Left lobe of liver (tissue), 2 donors: Measurements from ENCODE around the gene FIZ1. TPM values are rescaled to one million over a fixed set of nuclear protein-coding genes. Genes with fewer than 3 reads are reported as not detected.

Experiments
- ATAC-seq: fragments of 200-7000 bp; cut with Tn5 transposase; one replicate; pipeline ENCODE4 v1.9.1; 2020; ENCODE audit warnings: mild to moderate bottlenecking, moderate library complexity
- DNase-seq: peaks from one replicate; pipeline ENCODE4 v3.0.0-alpha.2; 2020; ENCODE audit warnings: low spot score
- total RNA-seq: library from RNA; stranded (reverse); gene quantifications from one replicate; pipeline ENCODE4 v1.2.1, GENCODE V29; 2021
- donor health status: DM: no; HTN: no; CAD: no; lungs with moderate emphysema.
- donor health status: DM: no; HTN: yes; CAD: no.

Gene FIZ1
- 6.7 TPM for total RNA-seq

GRCh38 chr19:55599468-55599841, at the start of gene FIZ1:
Gene FIZ1 (minus strand): TSS chr19:55599517. CDS start chr19:55597865, 1,652 bp downstream.
- peak; percentile 86 for ATAC-seq
- peak; percentile 99 for DNase-seq

GRCh38 chr19:55648585-55649267, 49.4 kb upstream of the FIZ1 start:
- ATAC-seq (no peak), DNase-seq (no peak)

GRCh38 chr19:55647732-55648584, 48.6 kb upstream of the FIZ1 start, which contains the start of gene CCDC106:
Gene CCDC106 (plus strand): TSS chr19:55648212. CDS start chr19:55649047, 835 bp downstream.
- ATAC-seq = peak; percentile 76

GRCh38 chr19:55646889-55647731, 47.8 kb upstream of the FIZ1 start:
- DNase-seq = no peak
- ATAC-seq = no peak

More at GRCh38 chr19:55647732-55648584, 48.6 kb upstream of the FIZ1 start, which contains the start of gene CCDC106:
- peak; percentile 78 for DNase-seq

- ATAC-seq (no peak), DNase-seq (no peak)
These were observed 46.2 kb upstream of the FIZ1 start for GRCh38 chr19:55645512-55645881.

- no peak for DNase-seq
- ATAC-seq = no peak
These were observed 45.7 kb upstream of the FIZ1 start for GRCh38 chr19:55644842-55645511.

GRCh38 chr19:55644191-55644833, 45.0 kb upstream of the FIZ1 start:
- ATAC-seq (no peak), DNase-seq (no peak)

- DNase-seq (no peak), ATAC-seq (no peak)
These were observed 44.5 kb upstream of the FIZ1 start for GRCh38 chr19:55643887-55644176.

GRCh38 chr19:55643003-55643886, 43.9 kb upstream of the FIZ1 start, which contains the start of gene ZNF581:
Gene ZNF581 (plus strand): TSS chr19:55643649. CDS start chr19:55644572, 923 bp downstream.
- ATAC-seq (peak; percentile 56), DNase-seq (peak; percentile 78)

GRCh38 chr19:55642153-55643002, 43.1 kb upstream of the FIZ1 start:
- DNase-seq = no peak
- peak; percentile 3 for ATAC-seq

GRCh38 chr19:55641426-55642152, 42.3 kb upstream of the FIZ1 start:
- ATAC-seq (no peak), DNase-seq (no peak)

- DNase-seq (peak; percentile 73), ATAC-seq (peak; percentile 73)
These were observed 41.5 kb upstream of the FIZ1 start, which contains the start of gene ZNF580 for GRCh38 chr19:55640577-55641425. Gene ZNF580 (plus strand): TSS chr19:55641002. CDS start chr19:55642509, 1,507 bp downstream.

GRCh38 chr19:55640043-55640576, 40.8 kb upstream of the FIZ1 start:
- peak; percentile 81 for DNase-seq
- peak; percentile 60 for ATAC-seq

- ATAC-seq (no peak), DNase-seq (no peak)
These were observed 39.6 kb upstream of the FIZ1 start for GRCh38 chr19:55638864-55639359.

- no peak for DNase-seq
- ATAC-seq = no peak
These were observed 38.2 kb upstream of the FIZ1 start for GRCh38 chr19:55637534-55637933.

GRCh38 chr19:55636723-55637122, 37.4 kb upstream of the FIZ1 start:
- DNase-seq = no peak
- ATAC-seq = no peak
